BLaER1 (cell line): Measurements from ENCODE around the gene CPT1B.
A peak's percentile ranks its signal among the peaks of the same experiment; 100 is the strongest.

Experiments used
- H3K27ac ChIP-seq: shearing (Covaris generic); formaldehyde crosslinking; 2 replicates; pipeline ENCODE4 v1.8.1; 2022
- H3K27me3 ChIP-seq: shearing (Covaris generic); formaldehyde crosslinking; 2 replicates; pipeline ENCODE4 v1.8.1; 2022
- H3K36me3 ChIP-seq: shearing (Covaris generic); formaldehyde crosslinking; 2 replicates; pipeline ENCODE4 v1.8.1; 2022
- H3K4me1 ChIP-seq: shearing (Covaris generic); formaldehyde crosslinking; 2 replicates; pipeline ENCODE4 v1.8.1; 2022
- H3K4me2 ChIP-seq: shearing (Covaris generic); formaldehyde crosslinking; 2 replicates; pipeline ENCODE4 v1.8.1; 2022
- H3K4me3 ChIP-seq: shearing (Covaris generic); formaldehyde crosslinking; 2 replicates; pipeline ENCODE4 v1.8.1; 2022
- H3K9ac ChIP-seq: shearing (Covaris generic); formaldehyde crosslinking; 2 replicates; pipeline ENCODE4 v1.8.1; 2022
- H3K9me3 ChIP-seq: shearing (Covaris generic); formaldehyde crosslinking; 2 replicates; pipeline ENCODE4 v1.8.1; 2022
- H4K20me1 ChIP-seq: shearing (Covaris generic); formaldehyde crosslinking; 2 replicates; pipeline ENCODE4 v1.8.1; 2022
- Cebpa-rat ChIP-seq: shearing (Covaris generic); IDR thresholded peaks from 2 replicates; pipeline ENCODE4 v1.8.1; 2022

Gene CPT1B

GRCh38 chr22:50572965-50573364 lies 5.3 kb downstream of the CPT1B start:
- H3K36me3 ChIP-seq: peaks cover 87% of the 10 kb centered on the region
- no peak overlapping the region for H3K4me3 ChIP-seq
- H3K9me3 ChIP-seq: peaks cover 5% of the 10 kb centered on the region; the same call in 1 of the 2 replicates
- TF ChIP-seq Cebpa-rat: no peak
- H4K20me1 ChIP-seq: peaks cover 66% of the 10 kb centered on the region
- H3K27ac ChIP-seq: no peak overlapping the region
- H3K27me3 ChIP-seq: no peaks in the 10 kb centered on the region
- peaks cover 47% of the 10 kb centered on the region for H3K4me1 ChIP-seq
- no peak overlapping the region for H3K9ac ChIP-seq
- H3K4me2 ChIP-seq: no peak overlapping the region

- Histone ChIP-seq H3K9me3 (peaks cover 5% of the 10 kb centered on the region; the same call in 1 of the 2 replicates), H3K4me3 (no peak overlapping the region), H3K4me2 (peak overlapping the region; percentile 83), H3K9ac (no peak overlapping the region), H3K4me1 (peaks cover 47% of the 10 kb centered on the region), H4K20me1 (peaks cover 66% of the 10 kb centered on the region), H3K27me3 (no peaks in the 10 kb centered on the region), H3K36me3 (peaks cover 85% of the 10 kb centered on the region), H3K27ac (no peak overlapping the region)
- no peak for TF ChIP-seq Cebpa-rat
Measured at GRCh38 chr22:50571264-50572175, 6.7 kb downstream of the CPT1B start.

- Histone ChIP-seq H3K27ac (no peak overlapping the region), H3K36me3 (peaks cover 79% of the 10 kb centered on the region), H4K20me1 (peaks cover 59% of the 10 kb centered on the region)
Measured at GRCh38 chr22:50570861-50571260, 7.4 kb downstream of the CPT1B start.

GRCh38 chr22:50569896-50570535 lies 8.2 kb downstream of the CPT1B start:
- peaks cover 71% of the 10 kb centered on the region for H3K36me3 ChIP-seq
- no peaks in the 10 kb centered on the region for H3K27me3 ChIP-seq
- no peak for TF ChIP-seq Cebpa-rat
- peak overlapping the region; percentile 45; the same call in 1 of the 2 replicates for H3K27ac ChIP-seq
- H3K9me3 ChIP-seq: peaks cover 5% of the 10 kb centered on the region; the same call in 1 of the 2 replicates
- peaks cover 57% of the 10 kb centered on the region for H4K20me1 ChIP-seq
- H3K9ac ChIP-seq: 0 out of 2 replicates have a peak overlapping the region, but pooled peaks have one; percentile 15
- no peak overlapping the region for H3K4me3 ChIP-seq
- peaks cover 47% of the 10 kb centered on the region for H3K4me1 ChIP-seq
- peak overlapping the region; percentile 83 for H3K4me2 ChIP-seq

More at GRCh38 chr22:50570861-50571260, 7.4 kb downstream of the CPT1B start:
- H3K9me3 ChIP-seq: peaks cover 5% of the 10 kb centered on the region; the same call in 1 of the 2 replicates
- peaks cover 47% of the 10 kb centered on the region for H3K4me1 ChIP-seq
- H3K27me3 ChIP-seq: no peaks in the 10 kb centered on the region
- 0 out of 2 replicates have a peak overlapping the region, but pooled peaks have one; percentile 15 for H3K9ac ChIP-seq
- no peak overlapping the region for H3K4me3 ChIP-seq
- TF ChIP-seq Cebpa-rat: no peak
- H3K4me2 ChIP-seq: peak overlapping the region; percentile 83

- Histone ChIP-seq H3K9ac (no peak overlapping the region), H3K4me1 (peaks cover 47% of the 10 kb centered on the region), H3K36me3 (peaks cover 63% of the 10 kb centered on the region), H3K27me3 (peaks cover 7% of the 10 kb centered on the region; the same call in 1 of the 2 replicates), H3K27ac (peak overlapping the region; percentile 45; the same call in 1 of the 2 replicates), H3K4me3 (0 out of 2 replicates have a peak overlapping the region, but pooled peaks have one; percentile 4), H3K4me2 (peak overlapping the region; percentile 83), H3K9me3 (peaks cover 5% of the 10 kb centered on the region; the same call in 1 of the 2 replicates), H4K20me1 (peaks cover 54% of the 10 kb centered on the region)
- no peak for TF ChIP-seq Cebpa-rat
Measured at GRCh38 chr22:50569041-50569459, 9.2 kb downstream of the CPT1B start.

GRCh38 chr22:50568626-50569025 lies 9.6 kb downstream of the CPT1B start:
- peak overlapping the region; percentile 83 for H3K4me2 ChIP-seq
- peaks cover 5% of the 10 kb centered on the region; the same call in 1 of the 2 replicates for H3K9me3 ChIP-seq
- TF ChIP-seq Cebpa-rat: no peak
- H3K9ac ChIP-seq: no peak overlapping the region
- no peak overlapping the region for H3K27ac ChIP-seq
- no peak overlapping the region for H3K4me3 ChIP-seq
- H3K36me3 ChIP-seq: peaks cover 59% of the 10 kb centered on the region
- peaks cover 49% of the 10 kb centered on the region for H3K4me1 ChIP-seq
- H4K20me1 ChIP-seq: peaks cover 52% of the 10 kb centered on the region
- peaks cover 11% of the 10 kb centered on the region for H3K27me3 ChIP-seq

GRCh38 chr22:50567721-50568252 lies 10.4 kb downstream of the CPT1B start:
- Histone ChIP-seq H3K36me3 (peaks cover 51% of the 10 kb centered on the region), H3K4me3 (no peak overlapping the region), H3K9me3 (peaks cover 5% of the 10 kb centered on the region; the same call in 1 of the 2 replicates), H3K4me2 (no peak overlapping the region), H3K27ac (no peak overlapping the region), H3K27me3 (peaks cover 18% of the 10 kb centered on the region), H4K20me1 (peaks cover 46% of the 10 kb centered on the region), H3K9ac (no peak overlapping the region), H3K4me1 (peaks cover 57% of the 10 kb centered on the region)
- TF ChIP-seq Cebpa-rat: no peak

- Histone ChIP-seq H3K27me3 (peaks cover 18% of the 10 kb centered on the region), H3K36me3 (peaks cover 22% of the 10 kb centered on the region), H3K9ac (no peak overlapping the region), H3K27ac (no peak overlapping the region), H3K4me3 (no peak overlapping the region), H3K4me1 (peaks cover 24% of the 10 kb centered on the region), H3K4me2 (no peak overlapping the region), H4K20me1 (peaks cover 11% of the 10 kb centered on the region), H3K9me3 (peaks cover 3% of the 10 kb centered on the region; the same call in 1 of the 2 replicates)
- TF ChIP-seq Cebpa-rat: no peak
Measured at GRCh38 chr22:50564289-50564688, 13.9 kb downstream of the CPT1B start.

- Histone ChIP-seq H3K9me3 (no peaks in the 10 kb centered on the region), H3K9ac (peak overlapping the region; percentile 32; the same call in 1 of the 2 replicates)
Measured at GRCh38 chr22:50563413-50564160, 14.6 kb downstream of the CPT1B start.

More at GRCh38 chr22:50563413-50564160, 14.6 kb downstream of the CPT1B start:
- Histone ChIP-seq H4K20me1 (peaks cover 4% of the 10 kb centered on the region; the same call in 1 of the 2 replicates), H3K4me2 (peak overlapping the region; percentile 95), H3K27me3 (peaks cover 18% of the 10 kb centered on the region), H3K4me3 (peak overlapping the region; percentile 66), H3K36me3 (peaks cover 15% of the 10 kb centered on the region), H3K27ac (no peak overlapping the region), H3K4me1 (peaks cover 17% of the 10 kb centered on the region)
- TF ChIP-seq Cebpa-rat: no peak
